HEK293 (cell line): ENCODE data around the gene WASF2.

Source experiments
- CTCF ChIA-PET: fragments of 350-600 bp; formaldehyde crosslinking; extraction: SDS; loops from one replicate; lab custom pipeline; 2021; ENCODE audit warnings: antibody characterized with exemption; lab: Yijun Ruan, JAX
- POLR2A ChIA-PET: fragments of 300-600 bp; formaldehyde crosslinking; extraction: SDS; loops from one replicate; lab custom pipeline; 2020; ENCODE audit warnings: antibody characterized with exemption, inconsistent platforms; lab: Yijun Ruan, JAX
- H3K27ac ChIP-seq: fragments of 200-500 bp; sonication (Bioruptor generic); 2 replicates; pipeline ENCODE4 v1.5.1; 2014; ENCODE audit warnings: low read depth, low read length, control low read depth, inconsistent platforms; ENCODE audit errors: extremely low read depth
- H3K36me3 ChIP-seq, 2 experiments: fragments of 200-500 bp in 1 of 2; sonication (Bioruptor generic) in 1 of 2; 1 replicate in 1 of 2; 2 replicates in 1 of 2; pipeline ENCODE4 v1.5.1; 2014 to 2017; ENCODE audit warnings: inconsistent platforms in 2 of 2, low read length in 2 of 2; ENCODE audit not compliant: control insufficient read depth in 2 of 2, insufficient read depth in 1 of 2
- H3K4me1 ChIP-seq: fragments of 200-500 bp; sonication (Bioruptor generic); 2 replicates; pipeline ENCODE4 v1.5.1; 2014; ENCODE audit warnings: mild to moderate bottlenecking, low read length, inconsistent platforms; ENCODE audit not compliant: control insufficient read depth, insufficient read depth
- H3K4me3 ChIP-seq: 2 replicates; pipeline ENCODE4 v1.5.1; 2011; ENCODE audit warnings: low read depth, mild to moderate bottlenecking, control low read depth, low read length, moderate library complexity
- H3K9me3 ChIP-seq: fragments of 200-500 bp; sonication (Bioruptor generic); 2 replicates; pipeline ENCODE4 v1.5.1; 2014; ENCODE audit warnings: low read depth, low read length, inconsistent platforms; ENCODE audit not compliant: control insufficient read depth, insufficient read depth
- EGR2 ChIP-seq: fragments of 450-650 bp; formaldehyde crosslinking; IDR thresholded peaks from 2 replicates; pipeline ENCODE4 v1.5.1; 2016; ENCODE audit warnings: low read depth, missing biosample characterization, missing genetic modification characterization
- KLF16 ChIP-seq: fragments of 450-650 bp; formaldehyde crosslinking; IDR thresholded peaks from 2 replicates; pipeline ENCODE4 v1.5.1; 2017; ENCODE audit warnings: missing biosample characterization, missing genetic modification characterization
- KLF9 ChIP-seq: fragments of 450-650 bp; formaldehyde crosslinking; IDR thresholded peaks from 2 replicates; pipeline ENCODE4 v1.5.1; 2016; ENCODE audit warnings: missing biosample characterization, missing genetic modification characterization, low read depth
- REPIN1 ChIP-seq: fragments of 450-650 bp; formaldehyde crosslinking; IDR thresholded peaks from 2 replicates; pipeline ENCODE4 v1.5.1; 2017; ENCODE audit warnings: missing biosample characterization, missing genetic modification characterization, low read depth
- YY2 ChIP-seq: fragments of 450-650 bp; formaldehyde crosslinking; IDR thresholded peaks from 2 replicates; pipeline ENCODE4 v1.5.1; 2016; ENCODE audit warnings: missing biosample characterization, missing genetic modification characterization
- ZNF223 ChIP-seq: fragments of 450-650 bp; formaldehyde crosslinking; IDR thresholded peaks from 2 replicates; pipeline ENCODE4 v1.5.1; 2016; ENCODE audit warnings: missing biosample characterization, missing genetic modification characterization
- ZNF24 ChIP-seq: fragments of 450-650 bp; formaldehyde crosslinking; IDR thresholded peaks from 2 replicates; pipeline ENCODE4 v1.5.1; 2016; ENCODE audit warnings: missing biosample characterization, missing genetic modification characterization
- ZNF280D ChIP-seq: fragments of 450-650 bp; formaldehyde crosslinking; IDR thresholded peaks from 2 replicates; pipeline ENCODE4 v1.5.1; 2016; ENCODE audit warnings: missing biosample characterization, missing genetic modification characterization
- ZNF292 ChIP-seq: fragments of 450-650 bp; formaldehyde crosslinking; IDR thresholded peaks from 2 replicates; pipeline ENCODE4 v1.5.1; 2016; ENCODE audit warnings: low read depth, missing biosample characterization, missing genetic modification characterization, borderline replicate concordance
- ZNF529 ChIP-seq: fragments of 450-650 bp; formaldehyde crosslinking; IDR thresholded peaks from 2 replicates; pipeline ENCODE4 v1.5.1; 2017; ENCODE audit warnings: missing genetic modification characterization, missing biosample characterization; ENCODE audit not compliant: insufficient replicate concordance
- ZNF626 ChIP-seq: fragments of 450-650 bp; sonication (Bioruptor Pico); formaldehyde crosslinking; IDR thresholded peaks from 2 replicates; pipeline ENCODE4 v1.5.1; 2018; ENCODE audit warnings: missing biosample characterization, missing genetic modification characterization, inconsistent platforms
- ZNF639 ChIP-seq: fragments of 450-650 bp; formaldehyde crosslinking; IDR thresholded peaks from 2 replicates; pipeline ENCODE4 v1.5.1; 2016; ENCODE audit warnings: missing biosample characterization, missing genetic modification characterization
- ZNF645 ChIP-seq: fragments of 450-650 bp; formaldehyde crosslinking; IDR thresholded peaks from 2 replicates; pipeline ENCODE4; 2016; ENCODE audit warnings: missing biosample characterization, missing genetic modification characterization
- ZNF791 ChIP-seq: fragments of 450-650 bp; formaldehyde crosslinking; IDR thresholded peaks from 2 replicates; pipeline ENCODE4 v1.5.1; 2016; ENCODE audit warnings: missing biosample characterization, missing genetic modification characterization
- ZSCAN16 ChIP-seq: fragments of 450-650 bp; formaldehyde crosslinking; IDR thresholded peaks from 2 replicates; pipeline ENCODE4 v1.5.1; 2016; ENCODE audit warnings: missing biosample characterization, missing genetic modification characterization
- TF ChIP-seq, protein P1 (sequence below): fragments of 450-650 bp; IDR thresholded peaks from 2 replicates; pipeline ENCODE4 v1.5.1; 2018; ENCODE audit warnings: missing biosample characterization, mild to moderate bottlenecking, missing genetic modification characterization
- TF ChIP-seq, protein P2 (sequence below): fragments of 450-650 bp; formaldehyde crosslinking; IDR thresholded peaks from 2 replicates; pipeline ENCODE4 v1.5.1; 2017; ENCODE audit warnings: missing biosample characterization, missing genetic modification characterization
- TF ChIP-seq, protein P3 (sequence below): fragments of 450-650 bp; formaldehyde crosslinking; IDR thresholded peaks from 2 replicates; pipeline ENCODE4 v1.5.1; 2016; ENCODE audit warnings: missing biosample characterization, missing genetic modification characterization

The WASF2 gene

GRCh38 chr1:27429029-27429425, 60.9 kb downstream of the WASF2 start:
- ChIA-PET CTCF (interaction anchor here (0.7 to 4.8 kb wide), 6 partner anchors 11 to 179 kb away, joined by 3 to 22 read pairs (median 5); no protein-coding TSS in a partner anchor), POLR2A (interaction anchor here (1.1 kb wide), 2 partner anchors 12 to 59 kb away, joined by 3 read pairs; no protein-coding TSS in a partner anchor)
- H3K36me3 ChIP-seq: peaks cover 0 to 36% of the 10 kb centered on the region in 2 experiments; a peak in 2 of 3 replicates
- H3K27ac ChIP-seq: no peak overlapping the region
- no peaks in the 10 kb centered on the region for H3K4me1 ChIP-seq
- TF ChIP-seq, protein P1, sequence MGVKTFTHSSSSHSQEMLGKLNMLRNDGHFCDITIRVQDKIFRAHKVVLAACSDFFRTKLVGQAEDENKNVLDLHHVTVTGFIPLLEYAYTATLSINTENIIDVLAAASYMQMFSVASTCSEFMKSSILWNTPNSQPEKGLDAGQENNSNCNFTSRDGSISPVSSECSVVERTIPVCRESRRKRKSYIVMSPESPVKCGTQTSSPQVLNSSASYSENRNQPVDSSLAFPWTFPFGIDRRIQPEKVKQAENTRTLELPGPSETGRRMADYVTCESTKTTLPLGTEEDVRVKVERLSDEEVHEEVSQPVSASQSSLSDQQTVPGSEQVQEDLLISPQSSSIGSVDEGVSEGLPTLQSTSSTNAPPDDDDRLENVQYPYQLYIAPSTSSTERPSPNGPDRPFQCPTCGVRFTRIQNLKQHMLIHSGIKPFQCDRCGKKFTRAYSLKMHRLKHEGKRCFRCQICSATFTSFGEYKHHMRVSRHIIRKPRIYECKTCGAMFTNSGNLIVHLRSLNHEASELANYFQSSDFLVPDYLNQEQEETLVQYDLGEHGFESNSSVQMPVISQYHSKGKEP: no peak
- no peak for TF ChIP-seq YY2
- TF ChIP-seq, protein P2, sequence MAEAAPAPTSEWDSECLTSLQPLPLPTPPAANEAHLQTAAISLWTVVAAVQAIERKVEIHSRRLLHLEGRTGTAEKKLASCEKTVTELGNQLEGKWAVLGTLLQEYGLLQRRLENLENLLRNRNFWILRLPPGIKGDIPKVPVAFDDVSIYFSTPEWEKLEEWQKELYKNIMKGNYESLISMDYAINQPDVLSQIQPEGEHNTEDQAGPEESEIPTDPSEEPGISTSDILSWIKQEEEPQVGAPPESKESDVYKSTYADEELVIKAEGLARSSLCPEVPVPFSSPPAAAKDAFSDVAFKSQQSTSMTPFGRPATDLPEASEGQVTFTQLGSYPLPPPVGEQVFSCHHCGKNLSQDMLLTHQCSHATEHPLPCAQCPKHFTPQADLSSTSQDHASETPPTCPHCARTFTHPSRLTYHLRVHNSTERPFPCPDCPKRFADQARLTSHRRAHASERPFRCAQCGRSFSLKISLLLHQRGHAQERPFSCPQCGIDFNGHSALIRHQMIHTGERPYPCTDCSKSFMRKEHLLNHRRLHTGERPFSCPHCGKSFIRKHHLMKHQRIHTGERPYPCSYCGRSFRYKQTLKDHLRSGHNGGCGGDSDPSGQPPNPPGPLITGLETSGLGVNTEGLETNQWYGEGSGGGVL (tag by site-specific recombination): no peak
- H3K9me3 ChIP-seq: no peaks in the 10 kb centered on the region
- H3K4me3 ChIP-seq: no peak overlapping the region

- Histone ChIP-seq H3K4me3 (no peak overlapping the region), H3K4me1 (no peaks in the 10 kb centered on the region), H3K36me3 (peaks cover 0 to 36% of the 10 kb centered on the region in 2 experiments; a peak in 2 of 3 replicates), H3K27ac (no peak overlapping the region), H3K9me3 (no peaks in the 10 kb centered on the region)
- TF ChIP-seq EGR2 (tag by site-specific recombination): peak; percentile 29; the same call in 1 of the 2 replicates
- TF ChIP-seq, protein P3, sequence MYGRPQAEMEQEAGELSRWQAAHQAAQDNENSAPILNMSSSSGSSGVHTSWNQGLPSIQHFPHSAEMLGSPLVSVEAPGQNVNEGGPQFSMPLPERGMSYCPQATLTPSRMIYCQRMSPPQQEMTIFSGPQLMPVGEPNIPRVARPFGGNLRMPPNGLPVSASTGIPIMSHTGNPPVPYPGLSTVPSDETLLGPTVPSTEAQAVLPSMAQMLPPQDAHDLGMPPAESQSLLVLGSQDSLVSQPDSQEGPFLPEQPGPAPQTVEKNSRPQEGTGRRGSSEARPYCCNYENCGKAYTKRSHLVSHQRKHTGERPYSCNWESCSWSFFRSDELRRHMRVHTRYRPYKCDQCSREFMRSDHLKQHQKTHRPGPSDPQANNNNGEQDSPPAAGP (tag by site-specific recombination): no peak
- ChIA-PET POLR2A (interaction anchor here (1.1 kb wide), 2 partner anchors 12 to 60 kb away, joined by 3 read pairs; no protein-coding TSS in a partner anchor), CTCF (interaction anchor here (0.7 to 4.8 kb wide), 7 partner anchors 10 to 180 kb away, joined by 3 to 22 read pairs (median 4); no protein-coding TSS in a partner anchor)
These were observed 61.5 kb downstream of the WASF2 start for GRCh38 chr1:27428316-27429028.

DNA sequence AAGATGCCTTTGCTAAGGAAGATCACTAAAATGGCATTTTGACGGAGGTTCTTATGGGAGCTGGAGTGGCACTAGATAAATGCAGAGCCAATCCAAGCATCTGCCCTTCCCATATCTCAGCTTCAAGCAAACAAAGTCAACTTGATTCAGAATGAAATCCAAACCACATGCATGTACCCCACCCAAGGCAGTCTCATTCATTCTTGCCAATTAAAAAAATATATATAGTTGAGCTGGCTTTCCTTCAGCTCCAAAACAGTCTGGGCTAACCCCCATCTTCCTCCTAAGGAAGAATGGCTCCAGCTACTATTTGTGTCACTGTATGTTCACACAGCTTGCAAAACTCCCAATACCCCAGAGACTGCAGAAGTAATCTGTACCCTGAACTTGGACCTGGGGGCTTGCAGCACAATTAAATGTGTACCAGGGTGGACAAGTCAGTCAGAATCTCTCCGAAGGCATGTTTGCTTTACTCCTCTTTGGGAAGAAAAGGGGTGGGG, 62.1 kb downstream of the WASF2 start:
- H3K9me3 ChIP-seq: no peaks in the 10 kb centered on the region
- H3K36me3 ChIP-seq: peaks cover 0 to 36% of the 10 kb centered on the region in 2 experiments; a peak in 2 of 3 replicates
- H3K4me1 ChIP-seq: no peaks in the 10 kb centered on the region
- ChIA-PET CTCF (interaction anchor here (0.8 to 4.8 kb wide), 5 partner anchors 8 to 180 kb away, joined by 3 to 22 read pairs (median 4); no protein-coding TSS in a partner anchor), POLR2A (interaction anchor here (1.1 kb wide), 1 partner anchor 11 kb away, joined by 3 read pairs; no protein-coding TSS in a partner anchor)
- H3K27ac ChIP-seq: no peak overlapping the region
- H3K4me3 ChIP-seq: no peak overlapping the region
- no peak for TF ChIP-seq ZNF24 (tag by site-specific recombination)
- TF ChIP-seq ZNF529: no peak
- TF ChIP-seq ZNF280D: no peak
- TF ChIP-seq KLF16: no peak
- TF ChIP-seq ZNF645 (tag by site-specific recombination): no peak
- no peak for TF ChIP-seq ZNF791 (tag by site-specific recombination)
- TF ChIP-seq ZNF292 (tag by site-specific recombination): no peak
- no peak for TF ChIP-seq ZNF639 (tag by site-specific recombination)
- TF ChIP-seq ZNF223 (tag by site-specific recombination): no peak
- TF ChIP-seq ZNF626 (tag by site-specific recombination): no peak
- no peak for TF ChIP-seq REPIN1 (tag by site-specific recombination)
- no peak for TF ChIP-seq ZSCAN16 (tag by site-specific recombination)
- no peak for TF ChIP-seq KLF9 (tag by site-specific recombination)
